Coronary artery (tissue), 2 donors: ENCODE results near the gene CCDC102B.

Experiments
- DNase-seq: peaks from one replicate; pipeline ENCODE4 v3.0.0-alpha.2; 2017; ENCODE audit warnings: low spot score
- H3K27ac ChIP-seq, 2 donors: fragments of 200-600 bp; sonication (generic); one replicate each; pipeline ENCODE4 v1.5.1; 2016 to 2019
- H3K4me3 ChIP-seq: fragments of 200-600 bp; sonication (generic); 2 replicates; pipeline ENCODE4 v1.5.1; 2016; ENCODE audit warnings: mild to moderate bottlenecking, moderate library complexity
- CTCF ChIP-seq: fragments of 200-600 bp; sonication (generic); IDR thresholded peaks from one replicate; pipeline ENCODE4 v1.5.1; 2019; ENCODE audit warnings: antibody characterized with exemption

CCDC102B gene

GRCh38 chr18:68887410-68887809, 89.5 kb downstream of the CCDC102B start:
- H3K4me3 ChIP-seq, result no peak overlapping the region
- DNase-seq, result no peak
- no peak for TF ChIP-seq CTCF
- H3K27ac ChIP-seq, result no peak overlapping the region

GRCh38 chr18:68893354-68893753, 95.5 kb downstream of the CCDC102B start:
- H3K4me3 ChIP-seq, result no peak overlapping the region
- DNase-seq, result no peak
- no peak overlapping the region for H3K27ac ChIP-seq
- TF ChIP-seq CTCF, result no peak

GRCh38 chr18:68897286-68897685, 99.4 kb downstream of the CCDC102B start:
- no peak overlapping the region for H3K4me3 ChIP-seq
- H3K27ac ChIP-seq, result no peak overlapping the region
- TF ChIP-seq CTCF, result no peak
- no peak for DNase-seq

- Histone ChIP-seq H3K4me3 (no peak overlapping the region), H3K27ac (no peak overlapping the region)
- no peak for TF ChIP-seq CTCF
- no peak for DNase-seq
These were observed 111.7 kb downstream of the CCDC102B start for GRCh38 chr18:68909579-68909978.

- Histone ChIP-seq H3K27ac (no peak overlapping the region), H3K4me3 (no peak overlapping the region)
- no peak for DNase-seq
- no peak for TF ChIP-seq CTCF
These were observed 117.2 kb downstream of the CCDC102B start for GRCh38 chr18:68915061-68915460.

GRCh38 chr18:68916734-68917133, 118.9 kb downstream of the CCDC102B start:
- no peak overlapping the region for H3K4me3 ChIP-seq
- DNase-seq, result no peak
- no peak overlapping the region for H3K27ac ChIP-seq
- TF ChIP-seq CTCF, result no peak

- TF ChIP-seq CTCF, result no peak
- H3K27ac ChIP-seq, result no peak overlapping the region
- no peak for DNase-seq
- H3K4me3 ChIP-seq, result no peak overlapping the region
These were observed 120.3 kb downstream of the CCDC102B start for GRCh38 chr18:68918216-68918615.
